Measurements from ENCODE around the gene PIF1.

DNA sequence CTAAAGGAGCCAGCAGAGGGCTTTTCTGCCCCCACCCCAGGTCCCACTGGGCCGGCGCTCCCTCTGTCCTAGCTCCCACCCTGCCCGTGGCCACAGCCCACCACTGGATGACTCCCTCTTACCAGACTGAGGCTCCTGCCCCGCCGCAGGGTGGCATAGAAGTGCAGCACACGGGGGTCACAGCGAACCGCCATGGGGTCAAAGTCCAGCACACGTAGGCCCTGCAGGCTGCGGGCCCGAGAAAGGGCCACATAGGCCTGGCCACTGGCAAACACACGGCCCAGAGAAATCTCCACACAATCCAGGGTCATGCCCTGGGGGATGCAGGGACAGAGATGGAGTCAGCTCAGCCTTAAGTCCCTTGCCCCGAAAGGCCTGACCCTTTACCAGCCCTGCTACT, 9.0 kb downstream of the PIF1 start:
- TF ChIP-seq, protein P1, sequence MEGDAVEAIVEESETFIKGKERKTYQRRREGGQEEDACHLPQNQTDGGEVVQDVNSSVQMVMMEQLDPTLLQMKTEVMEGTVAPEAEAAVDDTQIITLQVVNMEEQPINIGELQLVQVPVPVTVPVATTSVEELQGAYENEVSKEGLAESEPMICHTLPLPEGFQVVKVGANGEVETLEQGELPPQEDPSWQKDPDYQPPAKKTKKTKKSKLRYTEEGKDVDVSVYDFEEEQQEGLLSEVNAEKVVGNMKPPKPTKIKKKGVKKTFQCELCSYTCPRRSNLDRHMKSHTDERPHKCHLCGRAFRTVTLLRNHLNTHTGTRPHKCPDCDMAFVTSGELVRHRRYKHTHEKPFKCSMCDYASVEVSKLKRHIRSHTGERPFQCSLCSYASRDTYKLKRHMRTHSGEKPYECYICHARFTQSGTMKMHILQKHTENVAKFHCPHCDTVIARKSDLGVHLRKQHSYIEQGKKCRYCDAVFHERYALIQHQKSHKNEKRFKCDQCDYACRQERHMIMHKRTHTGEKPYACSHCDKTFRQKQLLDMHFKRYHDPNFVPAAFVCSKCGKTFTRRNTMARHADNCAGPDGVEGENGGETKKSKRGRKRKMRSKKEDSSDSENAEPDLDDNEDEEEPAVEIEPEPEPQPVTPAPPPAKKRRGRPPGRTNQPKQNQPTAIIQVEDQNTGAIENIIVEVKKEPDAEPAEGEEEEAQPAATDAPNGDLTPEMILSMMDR (conservative IDR thresholded peaks at IDR 0.05; ENCODE audit: low read depth, low read length), result no peak
- TF ChIP-seq POLR2A (IDR thresholded peaks at IDR 0.05; ENCODE audit: low read depth, low read length) (no peak), RFX5 (IDR thresholded peaks at IDR 0.05; ENCODE audit: low read depth, low read length) (no peak), CEBPB (IDR thresholded peaks at IDR 0.05; ENCODE audit: low read depth, low read length) (no peak), MXI1 (IDR thresholded peaks at IDR 0.05; ENCODE audit: borderline replicate concordance, low read depth, low read length) (no peak), ELK1 (IDR thresholded peaks at IDR 0.05; ENCODE audit: borderline replicate concordance, low read depth, low read length) (no peak), USF2 (IDR thresholded peaks at IDR 0.05; ENCODE audit: low read depth, low read length) (no peak), MAFK (IDR thresholded peaks at IDR 0.05; ENCODE audit: low read depth, low read length) (no peak), RAD21 (IDR thresholded peaks at IDR 0.05; ENCODE audit: low read length) (no peak), BHLHE40 (IDR thresholded peaks at IDR 0.05; ENCODE audit: low read depth, low read length) (no peak)

Measured in IMR-90 (cell line).